Measurements from ENCODE around the gene FBXO24. TPM values are rescaled to one million over a fixed set of nuclear protein-coding genes. Genes with fewer than 3 reads are reported as not detected.

FBXO24 gene
- total and polyA plus RNA-seq, 9 of the 15 experiments (the other 6 are each of a cell fraction or from before 2014, with no cell fraction given) = 0.17 to 0.95 (median 0.50) TPM

GRCh38 chr7:100611983-100612729 lies 26.0 kb downstream of the FBXO24 start, which contains the start of gene MOSPD3 (continued):
- TF ChIP-seq ZMIZ1 (IDR thresholded peaks at IDR 0.05; ENCODE audit: low read depth in 2 of 2, low read length in 2 of 2) (peak in 1 of 2 experiments; percentile 42; a peak in 1 of 4 replicates), GTF2E2 (tag; IDR thresholded peaks at IDR 0.05) (no peak), ETS1 (conservative IDR thresholded peaks at IDR 0.05; ENCODE audit: control insufficient read depth, low read depth, low read length) (peak; percentile 18; the same call in 1 of the 2 replicates), FOXK2 (conservative IDR thresholded peaks at IDR 0.05 in 1 of 2, IDR thresholded peaks at IDR 0.05 in 1 of 2; ENCODE audit: low read depth in 2 of 2) (peak; percentile 92 to 93), BHLHE40 (IDR thresholded peaks at IDR 0.05; ENCODE audit: low read length) (peak; percentile 57; the same call in 1 of the 2 replicates), U2AF2 (optimal IDR thresholded peaks at IDR 0.05; ENCODE audit: low read depth, low read length) (no peak), ATF2 (CRISPR knock-in tag; IDR thresholded peaks at IDR 0.05) (no peak), MTA3 (IDR thresholded peaks at IDR 0.05; ENCODE audit: borderline replicate concordance) (peak; percentile 86; the same call in 1 of the 2 replicates), ARNT (IDR thresholded peaks at IDR 0.05) (0 out of 4 replicates have a peak, but pooled peaks of 1 of the 2 experiments have one; percentile 62), MTA2 (IDR thresholded peaks at IDR 0.05; ENCODE audit: low read depth) (no peak), MEIS2 (IDR thresholded peaks at IDR 0.05; ENCODE audit: partially characterized antibody) (peak; percentile 77), CEBPZ (IDR thresholded peaks at IDR 0.05; ENCODE audit: borderline replicate concordance, low read depth, low read length) (no peak), KLF13 (tag; IDR thresholded peaks at IDR 0.05; ENCODE audit: borderline replicate concordance, low read depth) (0 out of 2 replicates have a peak, but pooled peaks have one; percentile 34), CEBPB (tag; IDR thresholded peaks at IDR 0.05) (peak; percentile 91), TFAP4 (CRISPR knock-in tag; IDR thresholded peaks at IDR 0.05; ENCODE audit: borderline replicate concordance) (peak; percentile 74), ZNF780A (CRISPR knock-in tag; IDR thresholded peaks at IDR 0.05) (no peak)
